Astrocyte of the spinal cord (primary cell): Measurements from ENCODE around the gene ANKMY1.

Experiments
- DNase-seq: peaks from one replicate; pipeline ENCODE4 v3.0.0; 2011; ENCODE audit warnings: low read depth, low spot score
- H3K4me3 ChIP-seq: 2 replicates; pipeline ENCODE4 v1.5.1; 2011; ENCODE audit warnings: low read depth, mild to moderate bottlenecking, low read length, moderate library complexity
- CTCF ChIP-seq: IDR thresholded peaks from 2 replicates; pipeline ENCODE4 v1.5.1; 2012; ENCODE audit warnings: low read depth, mild to moderate bottlenecking, low read length, inconsistent platforms
- in situ Hi-C: cut with HindIII; loops from 2 replicates; pipeline ENCODE4 v1.10.0; 2017; ENCODE audit warnings: low sequenced_read_pairs

The ANKMY1 gene

GRCh38 chr2:240589375-240589774 lies 31.6 kb upstream of the ANKMY1 start:
- in situ Hi-C loops, result no loop called here
- DNase-seq, result no peak
- TF ChIP-seq CTCF, result no peak
- no peak overlapping the region for H3K4me3 ChIP-seq

- DNase-seq, result no peak
- in situ Hi-C loops, result no loop called here
- no peak for TF ChIP-seq CTCF
- no peak overlapping the region for H3K4me3 ChIP-seq
Measured at GRCh38 chr2:240588669-240589068, 30.9 kb upstream of the ANKMY1 start.

GRCh38 chr2:240588006-240588655 lies 30.3 kb upstream of the ANKMY1 start:
- DNase-seq, result no peak
- H3K4me3 ChIP-seq, result peak overlapping the region; percentile 100
- TF ChIP-seq CTCF, result no peak
- in situ Hi-C loops, result no loop called here

GRCh38 chr2:240586919-240587800 lies 29.4 kb upstream of the ANKMY1 start:
- no peak for DNase-seq
- TF ChIP-seq CTCF, result no peak
- peak overlapping the region; percentile 100 for H3K4me3 ChIP-seq
- in situ Hi-C loops, result no loop called here

- H3K4me3 ChIP-seq, result peak within 1 kb of the TSS; percentile 100
- TF ChIP-seq CTCF, result no peak
- peak; percentile 96 for DNase-seq
- in situ Hi-C loops, result no loop called here
Measured at GRCh38 chr2:240586198-240586918, 28.6 kb upstream of the ANKMY1 start, which contains the start of gene CAPN10. TSS of gene CAPN10 (plus strand) at chr2:240586734. CDS start at chr2:240586912, 178 bp downstream.

GRCh38 chr2:240585681-240586197 lies 28.0 kb upstream of the ANKMY1 start:
- DNase-seq, result no peak
- TF ChIP-seq CTCF, result no peak

More at GRCh38 chr2:240585681-240586197, 28.0 kb upstream of the ANKMY1 start:
- H3K4me3 ChIP-seq, result peak overlapping the region; percentile 100
- in situ Hi-C loops, result no loop called here
